NB4 (cell line): Measurements from ENCODE around the gene DAB1.

ENCODE experiments used
- DNase-seq: peaks from one replicate; pipeline ENCODE4 v3.0.0; 2010; ENCODE audit warnings: low read depth
- H3K4me3 ChIP-seq: one replicate; pipeline ENCODE4 v1.5.1; 2011; ENCODE audit warnings: mild to moderate bottlenecking, low read depth, low read length, moderate library complexity
- MYC ChIP-seq: IDR thresholded peaks from 2 replicates; pipeline ENCODE4 v1.6.1; 2011; ENCODE audit warnings: low read depth, low read length
- POLR2A ChIP-seq: IDR thresholded peaks from 2 replicates; pipeline ENCODE4 v1.6.1; 2011; ENCODE audit warnings: mild to moderate bottlenecking; ENCODE audit not compliant: insufficient read length; ENCODE audit errors: extremely low read depth
- TF ChIP-seq, protein P1 (sequence below): IDR thresholded peaks from 2 replicates; pipeline ENCODE4 v1.6.1; 2011; ENCODE audit warnings: low read depth, low read length
- TF ChIP-seq, protein P2 (sequence below): IDR thresholded peaks from one replicate; pipeline ENCODE4 v1.5.1; 2012; ENCODE audit warnings: low read depth, low read length

DAB1 gene

DNA sequence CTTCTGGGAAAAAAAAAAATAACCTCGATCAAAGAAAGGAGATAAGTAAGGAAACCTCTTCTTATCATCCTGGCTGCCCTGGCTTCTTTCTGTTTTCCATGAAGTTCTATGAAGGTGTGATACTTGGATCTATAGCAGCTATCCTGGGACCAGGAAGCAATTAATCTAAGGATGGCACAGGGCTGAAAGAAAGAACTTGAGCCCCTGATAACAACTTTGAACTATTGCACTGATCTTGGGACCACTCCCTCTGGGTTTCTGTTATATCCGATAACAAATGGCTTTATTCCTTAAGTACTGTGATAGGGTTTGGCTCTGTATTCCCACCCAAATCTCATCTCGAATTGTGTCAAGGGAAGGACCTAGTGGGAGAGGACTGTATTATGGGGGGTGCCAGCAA lies 104.1 kb downstream of the DAB1 start:
- TF ChIP-seq POLR2A (no peak), MYC (no peak)
- TF ChIP-seq, protein P1, sequence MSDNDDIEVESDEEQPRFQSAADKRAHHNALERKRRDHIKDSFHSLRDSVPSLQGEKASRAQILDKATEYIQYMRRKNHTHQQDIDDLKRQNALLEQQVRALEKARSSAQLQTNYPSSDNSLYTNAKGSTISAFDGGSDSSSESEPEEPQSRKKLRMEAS: no peak
- TF ChIP-seq, protein P2, sequence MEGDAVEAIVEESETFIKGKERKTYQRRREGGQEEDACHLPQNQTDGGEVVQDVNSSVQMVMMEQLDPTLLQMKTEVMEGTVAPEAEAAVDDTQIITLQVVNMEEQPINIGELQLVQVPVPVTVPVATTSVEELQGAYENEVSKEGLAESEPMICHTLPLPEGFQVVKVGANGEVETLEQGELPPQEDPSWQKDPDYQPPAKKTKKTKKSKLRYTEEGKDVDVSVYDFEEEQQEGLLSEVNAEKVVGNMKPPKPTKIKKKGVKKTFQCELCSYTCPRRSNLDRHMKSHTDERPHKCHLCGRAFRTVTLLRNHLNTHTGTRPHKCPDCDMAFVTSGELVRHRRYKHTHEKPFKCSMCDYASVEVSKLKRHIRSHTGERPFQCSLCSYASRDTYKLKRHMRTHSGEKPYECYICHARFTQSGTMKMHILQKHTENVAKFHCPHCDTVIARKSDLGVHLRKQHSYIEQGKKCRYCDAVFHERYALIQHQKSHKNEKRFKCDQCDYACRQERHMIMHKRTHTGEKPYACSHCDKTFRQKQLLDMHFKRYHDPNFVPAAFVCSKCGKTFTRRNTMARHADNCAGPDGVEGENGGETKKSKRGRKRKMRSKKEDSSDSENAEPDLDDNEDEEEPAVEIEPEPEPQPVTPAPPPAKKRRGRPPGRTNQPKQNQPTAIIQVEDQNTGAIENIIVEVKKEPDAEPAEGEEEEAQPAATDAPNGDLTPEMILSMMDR: no peak
- H3K4me3 ChIP-seq: no peak overlapping the region
- DNase-seq: no peak

DNA sequence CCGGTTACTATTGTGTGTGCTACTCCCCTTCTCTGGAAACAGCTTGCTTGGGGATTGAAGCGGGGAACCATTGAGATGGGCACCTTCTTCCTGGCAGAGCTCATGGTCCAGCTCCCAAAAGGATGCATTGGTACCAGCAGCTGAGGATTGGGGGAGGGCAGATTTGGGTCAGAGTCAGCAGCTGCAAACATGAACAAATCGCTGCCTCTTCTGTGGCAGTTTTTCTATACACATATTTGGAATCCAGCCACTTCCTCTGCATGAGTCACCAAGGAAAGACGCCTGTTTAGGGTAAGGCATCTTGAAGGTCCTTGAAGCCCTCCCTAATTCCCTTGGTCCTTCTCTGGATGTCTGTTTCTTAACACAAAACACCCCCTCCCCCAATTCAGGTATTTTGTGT lies 104.7 kb downstream of the DAB1 start:
- H3K4me3 ChIP-seq: no peak overlapping the region
- TF ChIP-seq, protein P1: no peak
- TF ChIP-seq, protein P2: no peak
- TF ChIP-seq MYC (no peak), POLR2A (no peak)
- DNase-seq: no peak

DNA sequence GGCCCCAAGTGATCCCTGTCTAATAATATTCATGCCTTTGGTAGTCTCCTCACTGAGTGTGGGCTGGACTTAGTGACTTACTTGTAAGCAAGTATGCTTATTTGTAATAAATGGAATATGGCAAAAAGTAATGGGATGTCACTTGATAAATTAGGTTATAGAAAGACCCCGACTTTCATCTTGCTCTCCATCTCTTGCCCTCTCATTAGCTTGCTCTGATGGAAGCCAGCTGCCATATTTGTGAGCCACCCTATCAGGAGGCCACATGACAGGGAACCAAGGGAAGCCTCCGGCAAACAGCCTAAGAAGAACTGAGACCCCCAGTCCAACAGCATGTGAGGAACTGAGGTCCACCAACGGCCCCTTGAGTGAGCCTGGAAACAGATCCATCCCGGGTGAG lies 107.0 kb downstream of the DAB1 start:
- no peak overlapping the region for H3K4me3 ChIP-seq
- TF ChIP-seq POLR2A (no peak), MYC (no peak)
- TF ChIP-seq, protein P2: no peak
- TF ChIP-seq, protein P1: no peak
- DNase-seq: no peak

DNA sequence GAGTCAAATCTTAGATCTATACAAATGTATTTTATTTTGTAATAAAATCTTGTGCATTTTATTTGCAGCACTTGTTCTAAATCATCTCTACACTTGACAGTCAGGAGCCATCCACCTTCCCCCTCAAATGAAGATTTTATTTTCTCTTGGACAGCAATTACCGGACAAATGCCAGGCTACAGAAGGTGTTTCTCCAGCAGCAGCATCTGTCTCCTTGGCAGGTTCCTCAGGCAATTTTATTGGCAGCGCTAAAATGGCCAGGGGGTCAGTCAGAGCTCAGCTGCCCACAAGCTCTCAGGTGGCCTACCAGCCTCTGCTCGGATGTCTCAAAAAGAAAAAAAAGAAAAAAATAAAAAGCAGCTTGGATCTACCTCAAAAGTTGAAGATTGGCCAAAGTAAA lies 107.6 kb downstream of the DAB1 start:
- H3K4me3 ChIP-seq: no peak overlapping the region
- TF ChIP-seq, protein P1: no peak
- no peak for TF ChIP-seq MYC
- TF ChIP-seq POLR2A: no peak
- TF ChIP-seq, protein P2: no peak
- DNase-seq: no peak

DNA sequence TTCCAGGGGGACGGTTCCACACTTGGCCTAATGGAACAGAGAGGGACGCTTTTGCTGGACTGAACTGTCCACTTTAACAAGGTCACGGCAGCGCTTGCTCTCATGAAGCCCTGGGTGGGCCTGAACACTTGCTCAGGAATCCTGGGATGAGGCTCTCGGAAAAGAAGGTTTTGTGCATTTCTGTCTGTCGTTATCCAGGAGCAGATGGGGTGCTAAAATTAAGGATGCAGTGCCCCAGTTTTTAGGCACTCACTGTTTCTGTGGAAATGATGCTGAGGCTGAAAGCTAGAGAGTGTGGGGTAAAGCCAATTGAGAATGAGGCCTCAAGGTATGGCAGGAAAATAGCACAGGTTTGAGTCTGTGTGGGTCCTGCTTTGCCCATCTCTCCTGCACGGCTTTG lies 111.0 kb downstream of the DAB1 start:
- H3K4me3 ChIP-seq: no peak overlapping the region
- TF ChIP-seq, protein P2: no peak
- TF ChIP-seq POLR2A: no peak
- TF ChIP-seq, protein P1: no peak
- TF ChIP-seq MYC: no peak
- DNase-seq: no peak

DNA sequence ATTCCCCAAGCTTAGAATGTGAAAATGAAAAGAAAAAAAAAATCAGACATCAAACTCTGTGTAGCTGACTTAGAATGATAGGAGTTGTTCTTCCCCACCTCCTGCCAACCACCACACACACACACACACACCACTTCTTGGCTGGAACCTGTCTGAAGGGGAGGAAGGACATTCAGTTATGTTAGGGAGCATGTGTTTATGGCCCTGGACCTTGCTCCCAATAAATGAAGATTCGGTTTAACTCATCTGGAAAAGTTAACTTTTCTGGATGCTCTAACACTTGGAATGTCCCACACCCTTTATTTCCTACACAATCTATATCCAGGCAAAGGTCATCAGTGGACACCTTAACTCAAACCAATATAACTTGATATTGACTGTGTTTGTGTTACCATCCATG lies 112.4 kb downstream of the DAB1 start:
- DNase-seq: no peak
- no peak overlapping the region for H3K4me3 ChIP-seq
- TF ChIP-seq MYC (no peak), POLR2A (no peak)
- TF ChIP-seq, protein P2: no peak
- TF ChIP-seq, protein P1: no peak
